ENCODE results near the gene SPANXD.

DNA sequence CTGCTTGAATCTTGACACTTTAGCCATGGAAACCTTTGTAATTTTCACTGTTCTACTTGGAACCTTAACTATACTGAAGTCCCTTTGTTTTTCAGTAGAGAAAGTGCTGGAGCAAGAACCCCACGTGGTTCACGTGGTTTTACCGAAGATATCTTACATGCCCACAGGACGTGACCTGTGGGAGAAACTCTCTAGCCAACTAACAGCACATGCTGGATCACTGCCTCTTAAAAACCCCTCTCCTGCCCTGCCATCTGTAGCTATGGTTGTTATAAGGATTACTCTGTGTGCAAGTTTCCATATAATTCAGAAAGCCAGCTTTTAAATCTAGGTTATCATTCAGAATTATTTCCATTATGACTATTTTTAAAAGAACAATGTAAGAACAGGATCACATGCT lies 30.2 kb downstream of the SPANXD start:
- no peak for TF ChIP-seq YY1 (IDR thresholded peaks at IDR 0.05; ENCODE audit: extremely low read depth, insufficient replicate concordance, low read depth, low read length)
- TF ChIP-seq, protein P1, sequence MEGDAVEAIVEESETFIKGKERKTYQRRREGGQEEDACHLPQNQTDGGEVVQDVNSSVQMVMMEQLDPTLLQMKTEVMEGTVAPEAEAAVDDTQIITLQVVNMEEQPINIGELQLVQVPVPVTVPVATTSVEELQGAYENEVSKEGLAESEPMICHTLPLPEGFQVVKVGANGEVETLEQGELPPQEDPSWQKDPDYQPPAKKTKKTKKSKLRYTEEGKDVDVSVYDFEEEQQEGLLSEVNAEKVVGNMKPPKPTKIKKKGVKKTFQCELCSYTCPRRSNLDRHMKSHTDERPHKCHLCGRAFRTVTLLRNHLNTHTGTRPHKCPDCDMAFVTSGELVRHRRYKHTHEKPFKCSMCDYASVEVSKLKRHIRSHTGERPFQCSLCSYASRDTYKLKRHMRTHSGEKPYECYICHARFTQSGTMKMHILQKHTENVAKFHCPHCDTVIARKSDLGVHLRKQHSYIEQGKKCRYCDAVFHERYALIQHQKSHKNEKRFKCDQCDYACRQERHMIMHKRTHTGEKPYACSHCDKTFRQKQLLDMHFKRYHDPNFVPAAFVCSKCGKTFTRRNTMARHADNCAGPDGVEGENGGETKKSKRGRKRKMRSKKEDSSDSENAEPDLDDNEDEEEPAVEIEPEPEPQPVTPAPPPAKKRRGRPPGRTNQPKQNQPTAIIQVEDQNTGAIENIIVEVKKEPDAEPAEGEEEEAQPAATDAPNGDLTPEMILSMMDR (IDR thresholded peaks at IDR 0.05 in 2 of 3, conservative IDR thresholded peaks at IDR 0.05 in 1 of 3; ENCODE audit: borderline replicate concordance in 1 of 3, insufficient read depth in 1 of 3, low read depth in 2 of 3, low read length in 2 of 3): no peak
- TF ChIP-seq RAD21 (IDR thresholded peaks at IDR 0.05; ENCODE audit: low read depth): no peak
- no peak for TF ChIP-seq POLR2A (IDR thresholded peaks at IDR 0.05; ENCODE audit: borderline replicate concordance, extremely low read depth, insufficient read depth, insufficient read length)
- TF ChIP-seq, protein P2, sequence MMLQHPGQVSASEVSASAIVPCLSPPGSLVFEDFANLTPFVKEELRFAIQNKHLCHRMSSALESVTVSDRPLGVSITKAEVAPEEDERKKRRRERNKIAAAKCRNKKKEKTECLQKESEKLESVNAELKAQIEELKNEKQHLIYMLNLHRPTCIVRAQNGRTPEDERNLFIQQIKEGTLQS (IDR thresholded peaks at IDR 0.05): no peak
- no peak for TF ChIP-seq ZNF274 (IDR thresholded peaks at IDR 0.05; ENCODE audit: low read depth, low read length)
- TF ChIP-seq, protein P3, sequence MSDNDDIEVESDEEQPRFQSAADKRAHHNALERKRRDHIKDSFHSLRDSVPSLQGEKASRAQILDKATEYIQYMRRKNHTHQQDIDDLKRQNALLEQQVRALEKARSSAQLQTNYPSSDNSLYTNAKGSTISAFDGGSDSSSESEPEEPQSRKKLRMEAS (IDR thresholded peaks at IDR 0.05): no peak
- no peak for TF ChIP-seq SP1 (IDR thresholded peaks at IDR 0.05; ENCODE audit: low read depth)
- TF ChIP-seq EZH2phosphoT487 (IDR thresholded peaks at IDR 0.05; ENCODE audit: borderline replicate concordance): no peak
- TF ChIP-seq EZH2 (IDR thresholded peaks at IDR 0.05): no peak
- TF ChIP-seq POLR2AphosphoS5 (IDR thresholded peaks at IDR 0.05; ENCODE audit: low read depth, low read length): no peak
